HUDEP-2 (cell line): ENCODE data around the gene TBX3.

ENCODE experiments used
- DNase-seq, 76 experiments: peaks; one replicate each; lab custom pipeline; 2025; ENCODE audit not compliant: unreplicated experiment in 76 of 76; lab: John Stamatoyannopoulos, UW

Gene TBX3

DNA sequence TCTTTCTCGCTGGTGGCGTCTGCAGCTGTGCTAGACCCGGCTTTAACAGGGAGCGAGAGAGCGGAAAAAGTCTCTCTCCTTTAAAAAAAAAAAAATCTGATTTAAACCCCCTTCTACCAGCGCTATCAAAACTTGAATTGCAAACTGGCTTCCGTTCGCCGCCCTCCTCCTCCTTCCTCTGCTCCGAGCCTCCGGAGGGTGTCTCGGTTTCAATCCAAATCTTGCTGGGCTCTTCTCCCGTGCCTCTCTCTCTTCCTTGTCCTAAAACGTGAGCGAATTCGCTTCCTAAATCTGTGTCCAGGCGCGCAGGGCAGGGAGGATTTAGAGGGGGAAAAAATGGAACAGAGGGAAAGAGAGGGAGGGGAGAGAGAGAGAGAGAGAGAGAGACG, 272 bp downstream of the TBX3 start:
- no peak for DNase-seq

DNA sequence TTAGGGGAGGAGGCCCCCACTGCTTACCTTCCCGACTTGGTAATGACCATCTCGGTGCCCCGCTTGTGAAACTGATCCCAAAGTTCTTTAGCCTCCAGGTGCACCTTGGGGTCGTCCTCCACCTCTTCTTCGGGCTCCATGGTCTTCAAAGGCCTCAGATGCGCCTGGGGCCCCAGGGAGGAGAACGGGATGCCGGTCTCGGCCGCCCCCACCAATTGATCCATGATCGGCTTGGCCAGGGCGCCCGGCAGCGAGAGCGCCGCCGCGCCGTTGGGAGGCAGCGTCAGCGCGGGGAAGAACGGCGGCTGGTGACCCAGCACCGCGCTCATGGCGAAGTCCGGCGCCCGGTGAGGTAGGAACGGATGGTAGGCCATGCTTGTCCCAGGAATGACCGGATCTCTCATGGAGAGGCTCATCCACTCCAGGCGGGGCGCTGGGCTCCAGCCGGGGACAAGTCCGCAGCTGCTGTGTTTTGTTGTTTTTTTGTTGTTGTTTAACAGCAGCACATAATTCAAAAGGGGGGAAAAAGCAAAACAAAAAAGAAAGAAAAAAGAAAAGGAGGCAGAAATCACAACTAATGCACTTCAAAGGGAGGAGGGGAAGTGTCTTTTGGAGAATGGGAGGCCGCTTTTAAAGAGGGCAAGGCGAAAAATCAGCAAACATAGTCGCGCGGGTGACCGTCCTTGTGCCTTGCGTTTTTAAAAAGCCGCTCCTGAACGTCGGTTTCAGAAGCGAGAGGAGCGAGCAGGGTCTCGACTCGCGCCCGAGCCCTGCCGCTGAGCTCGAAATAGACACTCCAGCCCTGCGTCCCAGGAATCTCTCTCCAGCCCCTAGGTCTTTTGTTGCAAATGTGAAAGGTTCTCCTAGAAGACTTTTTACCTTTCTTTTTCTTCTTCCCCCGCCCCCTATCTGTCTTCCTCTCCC, 928 bp downstream of the TBX3 start:
- no peak for DNase-seq

DNA sequence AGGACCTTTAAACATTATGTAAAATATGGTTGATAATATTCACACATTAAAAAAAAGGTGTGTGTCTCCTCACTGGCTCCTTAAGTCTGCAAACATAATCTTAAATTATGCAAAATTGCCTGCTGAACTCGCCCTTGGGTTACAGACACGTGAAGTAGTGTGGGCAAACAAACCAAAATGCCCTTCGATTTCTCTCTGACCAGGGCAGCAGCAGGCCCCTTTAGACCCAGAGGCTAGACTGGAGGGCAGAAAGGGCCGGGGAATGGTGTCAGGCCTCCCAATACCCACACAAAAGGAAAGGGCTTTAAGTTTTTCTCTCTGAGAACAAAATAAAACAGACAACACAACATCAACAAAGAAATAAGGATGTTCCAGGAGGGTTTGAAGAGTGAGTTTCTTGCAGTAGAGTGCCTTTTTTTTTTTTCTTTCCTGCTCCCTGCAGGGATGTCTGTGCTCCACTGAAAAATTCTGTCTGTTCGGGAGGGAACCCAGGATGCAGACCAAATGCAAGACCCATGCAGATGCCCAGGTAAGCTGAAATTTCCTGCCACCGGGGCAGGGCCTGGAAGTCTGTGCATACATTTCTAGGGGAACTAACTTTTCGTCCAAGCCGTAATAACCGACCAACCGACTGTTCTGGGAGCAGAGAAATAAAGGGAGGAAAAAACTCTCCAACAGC, 1.7 kb downstream of the TBX3 start:
- DNase-seq: no peak

DNA sequence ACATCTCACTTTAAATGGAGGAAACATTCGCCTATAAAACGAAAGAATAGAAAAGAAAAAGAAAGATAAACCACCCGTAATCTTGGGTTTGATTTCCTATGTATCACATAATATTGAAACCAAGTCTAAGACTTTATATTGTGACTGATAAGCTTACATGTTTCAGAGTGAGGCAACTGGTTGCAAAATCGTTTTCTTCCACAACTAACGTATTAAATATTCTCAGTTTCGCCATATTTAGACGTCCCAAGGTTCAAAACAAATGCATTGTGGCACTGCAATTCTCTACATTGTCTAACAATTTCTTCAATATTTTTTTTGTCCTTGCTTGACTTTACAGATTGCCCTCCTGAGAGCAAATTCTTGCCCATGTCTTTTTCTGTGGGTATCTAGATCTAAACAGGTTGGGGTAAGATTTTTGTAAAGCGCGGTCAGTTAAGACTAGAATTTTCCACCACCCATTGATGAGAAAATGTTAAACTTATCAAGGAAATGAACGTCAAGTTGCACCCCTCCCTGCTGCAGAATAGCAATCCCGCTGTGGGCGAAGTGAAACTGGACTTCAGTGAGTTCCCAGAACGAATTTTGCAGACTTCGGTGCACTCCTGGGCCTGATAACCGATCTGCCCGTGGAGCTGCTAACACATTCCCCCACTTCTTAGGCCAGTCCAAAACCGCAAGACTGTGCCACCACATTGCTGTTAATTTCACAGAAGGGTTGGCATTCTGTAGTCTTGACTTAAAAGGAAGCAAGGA, 2.7 kb downstream of the TBX3 start:
- DNase-seq: no peak

DNA sequence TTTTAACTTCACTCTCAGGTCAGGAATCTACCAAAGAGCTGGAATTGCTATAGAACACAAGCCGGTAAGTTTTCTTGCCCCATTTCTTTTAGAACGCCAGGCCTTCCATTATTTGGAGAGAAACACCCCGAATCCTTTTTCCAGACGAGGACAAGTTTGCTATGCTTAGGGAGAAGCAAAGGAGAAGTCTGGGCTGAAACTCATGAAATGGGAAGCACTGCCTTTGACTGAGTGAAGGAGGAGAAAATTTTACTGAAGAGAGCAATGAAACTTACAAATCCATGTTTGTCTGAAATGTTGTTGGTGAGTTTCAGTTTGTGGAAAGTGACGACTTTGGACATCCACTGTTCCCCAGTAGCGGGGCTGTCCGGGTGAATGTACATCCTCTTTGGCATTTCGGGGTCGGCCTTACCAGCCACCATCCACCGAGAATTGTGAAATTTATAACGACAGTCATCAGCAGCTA, 3.3 kb downstream of the TBX3 start:
- DNase-seq: no peak

DNA sequence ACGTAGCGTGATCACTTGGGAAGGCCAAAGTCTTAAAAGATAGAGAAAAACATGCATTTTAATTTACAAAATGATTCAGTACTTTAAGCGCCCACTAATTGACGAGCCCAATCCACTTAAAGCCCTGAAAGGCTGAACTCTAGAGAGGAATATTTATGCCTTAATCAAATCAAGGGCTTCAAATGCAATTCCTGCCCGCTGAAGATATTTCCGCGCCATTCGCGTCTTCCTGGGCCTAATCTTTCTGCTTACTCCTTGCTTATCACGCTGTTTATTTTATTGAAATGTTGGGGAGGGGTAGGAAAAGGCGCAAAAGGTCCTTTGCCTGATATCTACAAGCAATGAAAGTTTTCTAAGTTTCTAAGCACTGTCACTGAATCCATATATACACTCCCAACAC, 4.0 kb downstream of the TBX3 start:
- no peak for DNase-seq

DNA sequence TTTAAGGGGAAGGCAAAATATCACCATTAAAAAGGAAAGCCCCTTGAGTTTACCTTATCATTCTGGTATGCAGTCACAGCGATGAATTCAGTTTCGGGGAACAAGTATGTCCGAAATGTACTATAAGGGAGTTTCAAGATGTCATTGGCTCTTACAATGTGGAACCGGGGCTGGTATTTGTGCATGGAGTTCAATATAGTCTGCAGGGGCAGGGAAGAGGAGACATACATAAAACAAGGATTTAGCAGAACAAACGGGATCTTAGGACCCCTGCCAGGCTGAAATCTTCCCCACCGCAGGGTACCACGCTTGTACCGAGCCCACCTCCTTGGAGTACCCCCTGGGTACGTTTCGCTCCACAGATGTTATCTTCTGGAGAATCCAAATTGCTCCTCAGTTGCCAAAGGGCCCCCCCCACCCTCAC, 4.5 kb downstream of the TBX3 start:
- DNase-seq: no peak

DNA sequence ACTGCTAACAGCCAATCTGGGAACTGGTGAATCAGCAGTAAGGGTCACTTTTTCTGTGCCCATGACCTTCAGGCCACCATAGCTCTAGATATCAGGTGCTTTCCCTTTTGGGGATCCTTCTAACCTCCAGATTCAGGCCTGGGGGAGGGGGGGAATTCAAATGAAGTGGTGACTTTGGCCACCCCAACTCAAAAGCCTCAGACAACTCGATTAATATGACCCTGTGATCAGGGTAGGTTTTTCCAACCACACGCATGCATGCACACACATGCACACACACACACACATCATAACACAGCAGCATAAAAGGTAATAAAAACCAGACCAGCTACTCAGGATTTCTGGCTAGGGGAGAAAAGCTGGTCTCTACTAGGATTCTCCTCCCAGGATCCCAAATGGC, 5.3 kb downstream of the TBX3 start:
- no peak for DNase-seq

DNA sequence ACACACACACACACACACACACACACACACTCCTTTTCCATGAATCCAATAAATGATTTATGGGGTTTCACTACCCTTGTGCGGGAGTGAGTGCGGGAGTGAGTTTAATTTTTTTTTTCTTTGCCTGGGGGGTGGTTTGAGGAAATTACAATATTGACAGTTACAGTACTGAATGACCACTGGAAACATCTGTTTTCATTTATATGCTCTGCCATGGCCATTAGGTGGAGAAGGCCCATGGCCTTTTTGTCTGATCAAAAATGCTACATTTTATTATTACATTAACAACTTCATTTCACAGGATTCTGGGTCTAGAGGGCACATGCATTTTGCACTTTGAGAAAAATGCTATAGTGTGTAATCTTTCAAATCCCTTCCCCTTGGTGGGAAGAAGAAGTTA, 5.9 kb downstream of the TBX3 start:
- no peak for DNase-seq

DNA sequence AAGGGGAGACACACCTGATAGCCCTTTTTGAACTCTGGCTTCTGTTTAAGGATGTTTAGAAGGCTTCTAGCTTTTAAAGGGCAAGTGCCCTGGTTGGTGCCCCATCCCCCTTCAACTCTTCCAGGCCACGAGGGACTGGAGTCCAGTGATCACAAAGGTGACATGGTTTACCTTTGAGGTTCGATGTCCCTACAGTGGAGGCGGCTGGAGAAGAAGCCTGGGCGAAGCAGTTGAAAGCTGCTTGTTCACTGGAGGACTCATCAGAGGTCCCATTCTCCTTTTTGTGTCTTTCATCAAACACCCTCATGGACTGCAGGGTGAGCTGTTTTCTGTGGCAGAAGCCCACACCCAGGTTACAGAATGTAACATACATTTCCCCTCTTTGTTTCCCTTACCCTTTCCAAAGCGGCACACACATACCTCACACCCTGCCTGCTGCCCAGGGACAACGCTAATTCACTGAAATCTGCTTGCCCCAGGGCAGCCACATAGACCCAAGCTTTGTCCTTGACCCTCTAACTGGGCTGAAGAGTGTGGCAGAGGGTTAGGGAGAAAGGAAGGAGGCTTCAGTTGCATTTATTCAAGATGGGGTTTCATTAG, 7.7 kb downstream of the TBX3 start:
- no peak for DNase-seq

DNA sequence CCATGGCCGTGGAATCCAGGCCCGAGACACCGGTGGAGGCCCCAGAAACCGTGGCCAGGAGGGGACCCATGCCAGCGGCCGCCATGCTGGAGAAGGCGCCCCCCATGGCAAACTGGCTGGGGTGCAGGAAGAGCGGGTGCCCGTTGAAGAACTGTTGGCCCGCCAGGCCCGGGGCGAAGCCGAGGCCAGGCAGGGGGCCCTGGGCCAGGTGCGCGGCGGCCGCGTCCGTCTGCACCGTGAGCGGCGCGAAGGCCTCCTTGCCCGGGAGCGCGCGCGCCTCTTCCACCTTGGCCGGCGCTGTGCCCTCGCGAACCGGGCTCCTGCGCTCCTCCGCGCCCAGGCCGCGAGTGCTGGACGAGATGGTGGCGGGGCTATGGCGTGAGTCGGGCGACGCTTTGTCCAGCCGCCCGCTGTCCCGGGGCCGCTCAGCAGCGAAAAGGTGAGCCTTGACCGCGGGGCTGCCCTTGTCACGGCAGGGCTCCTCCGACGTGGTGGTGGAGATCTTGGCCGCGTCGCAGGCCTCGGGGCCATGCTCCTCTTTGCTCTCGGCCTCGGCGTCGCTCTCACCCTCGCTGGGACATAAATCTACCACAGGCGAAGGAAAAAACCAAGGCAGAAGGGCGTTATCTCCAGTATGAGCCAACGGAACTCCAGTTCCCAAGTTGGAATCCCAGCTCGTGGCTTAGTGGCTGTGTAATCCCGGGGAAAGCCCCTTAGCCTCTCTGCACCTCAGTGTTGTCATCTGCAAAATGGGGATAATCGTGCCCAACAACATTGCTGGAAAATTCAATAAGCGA, 9.5 kb downstream of the TBX3 start:
- no peak for DNase-seq

DNA sequence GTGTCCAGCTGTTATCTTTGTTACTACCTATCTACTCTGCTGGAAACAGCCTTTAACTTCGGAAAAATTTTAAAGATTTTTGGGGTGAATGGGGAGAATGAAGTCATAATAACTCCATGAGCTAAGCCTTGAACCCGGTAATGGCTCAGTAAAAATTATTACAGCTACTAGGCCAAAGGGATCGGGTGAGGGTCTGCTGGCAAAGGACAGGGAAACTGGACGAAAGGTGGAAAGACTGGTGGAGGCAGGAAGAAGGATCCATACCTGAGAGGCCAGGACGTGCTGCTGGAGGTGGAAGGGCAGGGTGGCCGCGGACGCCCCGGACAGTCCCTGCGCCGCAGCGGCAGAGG, 10.1 kb downstream of the TBX3 start:
- DNase-seq: no peak

DNA sequence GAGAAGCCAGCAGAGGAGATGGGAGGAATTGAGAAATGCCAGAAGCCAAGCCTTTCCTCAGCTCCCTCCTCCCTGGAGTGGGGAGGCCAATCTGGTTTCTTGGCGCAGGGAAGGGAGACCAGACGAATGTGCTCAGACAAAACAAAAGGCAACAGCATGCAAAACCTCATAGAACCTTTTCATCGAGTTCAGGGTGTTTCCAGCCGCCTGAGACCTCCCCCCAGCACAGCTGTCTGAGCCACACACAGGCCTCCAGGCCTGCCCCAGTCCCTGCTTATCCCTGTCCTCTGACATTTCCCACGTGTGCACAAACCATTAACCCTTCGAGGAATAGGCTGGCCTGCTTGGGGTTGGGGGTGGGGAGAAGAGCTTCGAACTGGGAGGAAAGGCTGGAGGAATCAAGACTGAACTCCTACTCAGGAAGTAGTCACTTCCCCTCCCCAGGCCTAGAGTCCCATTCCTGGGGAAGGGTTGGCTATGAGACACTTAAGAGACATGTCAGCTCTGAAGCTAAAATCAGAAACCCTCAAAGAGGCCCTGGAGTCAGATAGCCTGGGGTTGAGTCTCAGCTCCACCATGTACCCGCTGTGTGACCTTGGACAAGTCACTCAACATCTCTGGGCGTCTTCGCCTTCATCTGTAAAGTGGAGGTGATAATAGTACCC, 10.7 kb downstream of the TBX3 start:
- no peak for DNase-seq

DNA sequence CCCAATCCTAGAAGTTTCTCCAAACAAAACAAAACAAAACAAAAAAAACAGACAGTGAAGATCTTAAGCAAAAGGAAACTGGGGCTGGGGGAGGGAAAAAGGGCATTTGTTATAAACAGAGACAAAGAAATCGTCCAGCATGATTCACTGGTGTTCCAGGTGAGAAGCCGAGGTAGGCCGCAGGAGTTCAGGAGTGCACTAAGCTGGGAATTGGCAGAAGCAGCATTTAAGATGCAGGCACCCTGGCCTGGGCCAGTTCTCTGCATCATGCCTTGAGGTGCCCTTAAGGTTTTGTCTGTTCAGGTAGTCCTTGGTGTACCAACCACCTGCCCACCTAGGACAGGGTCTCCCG, 11.2 kb downstream of the TBX3 start:
- DNase-seq: no peak

DNA sequence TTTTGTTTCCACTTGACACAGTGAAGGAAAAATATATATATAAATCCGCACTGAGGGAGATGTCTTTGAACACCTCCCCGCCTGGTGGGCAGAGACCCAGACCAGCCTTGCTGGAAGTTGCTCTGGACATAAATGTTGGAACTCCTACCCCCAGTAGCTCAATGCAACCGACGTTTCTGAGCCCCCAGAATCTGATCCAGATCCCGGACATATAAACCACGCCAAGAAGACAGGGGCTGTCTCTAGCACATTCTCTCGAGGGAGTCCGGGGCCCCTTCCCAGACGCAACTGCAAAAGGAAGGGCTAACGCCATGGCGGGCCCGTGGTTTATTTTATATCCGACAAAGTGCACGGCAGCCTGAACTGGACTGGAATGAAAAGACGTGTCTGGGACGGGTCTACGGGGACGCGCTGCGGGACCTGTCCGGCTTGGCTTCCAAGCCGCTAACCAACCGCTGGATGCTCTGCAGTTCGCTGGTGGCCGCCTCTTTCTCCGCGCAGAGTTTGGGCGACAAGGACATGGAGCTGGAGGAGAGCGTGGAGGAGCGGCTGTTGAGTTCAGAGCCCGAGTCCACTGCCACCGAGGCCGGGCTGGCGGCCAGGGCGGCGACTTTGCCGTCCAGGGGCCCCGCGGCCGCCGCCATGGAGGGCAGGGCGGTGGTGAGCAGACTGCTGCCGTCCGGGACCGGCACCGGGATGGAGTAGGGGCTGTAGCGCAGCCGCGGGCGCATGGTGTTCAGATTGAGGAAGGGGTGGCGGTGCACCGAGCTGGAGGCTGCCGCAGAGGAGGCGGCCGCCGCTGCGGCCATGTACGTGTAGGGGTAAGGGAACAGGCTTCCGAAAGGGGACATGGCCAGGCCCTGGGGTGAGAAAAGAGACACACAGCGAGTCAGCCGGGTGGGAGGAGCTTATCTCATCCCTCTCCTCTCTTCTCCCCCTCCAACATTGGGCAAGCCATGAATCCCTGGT, 12.2 kb downstream of the TBX3 start:
- DNase-seq: no peak

DNA sequence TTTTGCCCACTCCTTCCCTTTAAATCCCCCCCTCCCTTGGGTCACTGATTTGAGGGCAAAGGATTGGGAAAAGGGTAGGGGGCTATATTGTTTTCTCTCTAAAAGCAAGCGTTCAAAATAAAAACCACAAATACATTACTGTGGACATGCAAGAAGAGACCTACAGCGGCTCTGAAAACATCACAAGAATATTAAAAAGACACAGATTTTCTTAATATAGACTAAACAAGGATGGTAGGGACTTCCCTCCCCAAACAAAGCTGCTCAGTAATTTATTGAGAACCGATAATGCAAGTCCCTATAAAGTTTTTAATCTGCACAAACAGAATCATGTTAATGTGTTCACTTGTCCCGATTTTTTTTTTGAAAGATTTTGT, 12.9 kb downstream of the TBX3 start:
- DNase-seq: no peak

DNA sequence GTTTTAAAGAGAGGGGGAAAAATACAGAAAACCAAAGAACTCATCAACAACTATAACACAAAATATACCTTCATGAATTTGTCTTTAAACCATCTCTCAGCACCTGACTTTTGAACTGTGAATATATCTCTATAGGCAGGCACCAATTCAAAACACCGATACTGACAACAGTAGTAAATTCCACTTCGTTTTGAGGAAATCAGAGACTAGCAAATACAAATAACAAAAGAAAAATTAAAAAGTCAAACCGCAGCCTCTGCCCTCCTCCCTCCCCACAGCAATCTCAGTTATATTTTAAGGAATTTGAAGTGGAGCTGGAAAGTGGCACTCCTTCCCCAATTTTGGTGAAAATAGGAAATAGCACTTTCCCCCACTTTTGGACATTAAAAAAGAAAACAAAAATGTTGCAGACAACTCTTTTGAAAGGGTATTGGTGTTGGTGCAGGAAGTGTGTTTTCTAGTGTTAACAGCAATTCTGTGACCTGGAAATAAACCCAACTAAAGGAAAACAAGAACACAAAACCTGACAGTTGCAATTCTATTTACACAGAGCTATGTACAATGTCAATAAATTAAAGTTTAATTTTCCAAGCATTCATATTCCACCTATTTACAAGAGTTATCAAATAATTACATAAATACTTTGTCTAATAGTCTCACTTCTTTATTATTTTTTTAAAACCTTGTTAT, 13.5 kb downstream of the TBX3 start:
- no peak for DNase-seq
